IMR-90 (cell line): Measurements from ENCODE around the gene FAT1.

Source experiments
- BHLHE40 ChIP-seq: fragments of 150-350 bp; IDR thresholded peaks from 2 replicates; pipeline ENCODE4 v1.6.1; 2016; ENCODE audit warnings: mild to moderate bottlenecking, low read depth, low read length
- MAZ ChIP-seq: IDR thresholded peaks from 2 replicates; pipeline ENCODE4 v1.6.1; 2012; ENCODE audit warnings: low read depth, mild to moderate bottlenecking, low read length, improper control_type of control experiment, moderate library complexity, borderline replicate concordance
- TF ChIP-seq, protein P1 (sequence below): conservative IDR thresholded peaks from 2 replicates; pipeline ENCODE4 v1.5.1; 2012; ENCODE audit warnings: mild to moderate bottlenecking, low read depth, low read length, improper control_type of control experiment

DNA sequence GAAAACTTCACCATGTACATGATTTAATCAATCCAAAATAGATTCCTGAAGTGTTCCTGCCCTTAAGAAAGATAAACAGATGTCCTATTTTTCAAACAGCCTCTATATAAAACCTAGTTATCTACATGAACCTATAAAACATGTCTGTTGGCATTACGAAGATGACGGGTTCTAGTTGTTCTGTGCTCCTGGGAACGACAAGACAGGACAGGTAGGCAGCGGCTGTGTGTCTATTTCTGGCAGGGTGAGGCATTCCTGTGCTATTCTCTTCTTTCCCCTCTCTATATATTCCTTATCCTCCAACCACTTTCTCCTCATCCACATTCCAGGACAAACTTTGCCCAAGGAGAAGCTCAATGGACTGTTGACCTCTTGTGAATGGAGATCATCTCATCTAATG is 6.1 kb downstream of the FAT1 start:
- TF ChIP-seq MAZ (no peak), BHLHE40 (no peak)
- TF ChIP-seq, protein P1, sequence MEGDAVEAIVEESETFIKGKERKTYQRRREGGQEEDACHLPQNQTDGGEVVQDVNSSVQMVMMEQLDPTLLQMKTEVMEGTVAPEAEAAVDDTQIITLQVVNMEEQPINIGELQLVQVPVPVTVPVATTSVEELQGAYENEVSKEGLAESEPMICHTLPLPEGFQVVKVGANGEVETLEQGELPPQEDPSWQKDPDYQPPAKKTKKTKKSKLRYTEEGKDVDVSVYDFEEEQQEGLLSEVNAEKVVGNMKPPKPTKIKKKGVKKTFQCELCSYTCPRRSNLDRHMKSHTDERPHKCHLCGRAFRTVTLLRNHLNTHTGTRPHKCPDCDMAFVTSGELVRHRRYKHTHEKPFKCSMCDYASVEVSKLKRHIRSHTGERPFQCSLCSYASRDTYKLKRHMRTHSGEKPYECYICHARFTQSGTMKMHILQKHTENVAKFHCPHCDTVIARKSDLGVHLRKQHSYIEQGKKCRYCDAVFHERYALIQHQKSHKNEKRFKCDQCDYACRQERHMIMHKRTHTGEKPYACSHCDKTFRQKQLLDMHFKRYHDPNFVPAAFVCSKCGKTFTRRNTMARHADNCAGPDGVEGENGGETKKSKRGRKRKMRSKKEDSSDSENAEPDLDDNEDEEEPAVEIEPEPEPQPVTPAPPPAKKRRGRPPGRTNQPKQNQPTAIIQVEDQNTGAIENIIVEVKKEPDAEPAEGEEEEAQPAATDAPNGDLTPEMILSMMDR: no peak
